HG03060 (cell line): Measurements from ENCODE around the gene AGAP1.

Experiments
- ATAC-seq: cut with Tn5 transposase; IDR thresholded peaks from one replicate; pipeline ENCODE4 v1.9.1; 2021; ENCODE audit warnings: low read depth, moderate number of reproducible peaks; ENCODE audit not compliant: unreplicated experiment

The AGAP1 gene

GRCh38 chr2:235493775-235494715, at the start of gene AGAP1:
Gene AGAP1, plus strand, starts transcription at chr2:235494043.
- no peak for ATAC-seq

GRCh38 chr2:235444101-235444597, 49.7 kb upstream of the AGAP1 start:
- no peak for ATAC-seq

- no peak for ATAC-seq
These were observed 48.7 kb upstream of the AGAP1 start for GRCh38 chr2:235445116-235445515.

- ATAC-seq: no peak
These were observed 47.8 kb upstream of the AGAP1 start for GRCh38 chr2:235446082-235446481.

GRCh38 chr2:235447210-235447609, 46.6 kb upstream of the AGAP1 start:
- ATAC-seq: no peak

- ATAC-seq: no peak
These were observed 44.3 kb upstream of the AGAP1 start for GRCh38 chr2:235449568-235449967.

- no peak for ATAC-seq
These were observed 40.2 kb upstream of the AGAP1 start for GRCh38 chr2:235453605-235454151.

GRCh38 chr2:235458839-235459273, 35.0 kb upstream of the AGAP1 start:
- no peak for ATAC-seq

- ATAC-seq: no peak
These were observed 33.2 kb upstream of the AGAP1 start for GRCh38 chr2:235460548-235461047.

- ATAC-seq: no peak
These were observed 32.0 kb upstream of the AGAP1 start for GRCh38 chr2:235461763-235462414.

GRCh38 chr2:235462415-235462790, 31.4 kb upstream of the AGAP1 start:
- no peak for ATAC-seq

GRCh38 chr2:235463893-235464292, 29.9 kb upstream of the AGAP1 start:
- no peak for ATAC-seq

GRCh38 chr2:235467588-235467987, 26.3 kb upstream of the AGAP1 start:
- no peak for ATAC-seq

- no peak for ATAC-seq
These were observed 24.7 kb upstream of the AGAP1 start for GRCh38 chr2:235468978-235469655.

- ATAC-seq: no peak
These were observed 22.6 kb upstream of the AGAP1 start for GRCh38 chr2:235471186-235471747.

GRCh38 chr2:235472443-235472842, 21.4 kb upstream of the AGAP1 start:
- no peak for ATAC-seq

- no peak for ATAC-seq
These were observed 15.2 kb upstream of the AGAP1 start for GRCh38 chr2:235478609-235479008.

GRCh38 chr2:235479604-235480003, 14.2 kb upstream of the AGAP1 start:
- ATAC-seq: no peak

GRCh38 chr2:235480614-235481013, 13.2 kb upstream of the AGAP1 start:
- ATAC-seq: no peak

GRCh38 chr2:235483313-235483712, 10.5 kb upstream of the AGAP1 start:
- no peak for ATAC-seq
